Measurements from ENCODE around the gene PCYT2. TPM values are rescaled to one million over a fixed set of nuclear protein-coding genes. Genes with fewer than 3 reads are reported as not detected.

The PCYT2 gene
- total RNA-seq, 2 experiments from 2014 or later = 20.5 to 22.6 TPM

GRCh38 chr17:81870131-81870980 lies 40.8 kb downstream of the PCYT2 start:
- ChIA-PET CTCF (interaction anchor here (0.8 to 2.2 kb wide), 15 partner anchors 9 to 235 kb away, joined by 3 to 13 read pairs (median 4); partner anchors contain the start of genes CENPX, LRRC45 and PPP1R27), POLR2A (interaction anchor here (0.6 to 7.3 kb wide), 24 partner anchors 10 to 336 kb away, joined by 3 to 73 read pairs (median 5); partner anchors contain the start of genes ALYREF, ANAPC11, CCDC137 and DCXR)
- Mint-ChIP-seq H3K9me3 (no peaks in the 10 kb centered on the region), H3K4me3 (peak overlapping the region; percentile 88), H3K4me1 (ENCODE audit: low read depth) (peaks cover 41% of the 10 kb centered on the region), H3K27ac (peak overlapping the region; percentile 92), H3K36me3 (ENCODE audit: low read depth) (peaks cover 31% of the 10 kb centered on the region), H3K27me3 (no peaks in the 10 kb centered on the region)
- DNase-seq (peak; percentile 74), ATAC-seq (peak; percentile 27)
- intact Hi-C loops (cut with micrococcal nuclease) = no loop called here
- no peak for TF ChIP-seq CTCF (IDR thresholded peaks at IDR 0.05)

DNA sequence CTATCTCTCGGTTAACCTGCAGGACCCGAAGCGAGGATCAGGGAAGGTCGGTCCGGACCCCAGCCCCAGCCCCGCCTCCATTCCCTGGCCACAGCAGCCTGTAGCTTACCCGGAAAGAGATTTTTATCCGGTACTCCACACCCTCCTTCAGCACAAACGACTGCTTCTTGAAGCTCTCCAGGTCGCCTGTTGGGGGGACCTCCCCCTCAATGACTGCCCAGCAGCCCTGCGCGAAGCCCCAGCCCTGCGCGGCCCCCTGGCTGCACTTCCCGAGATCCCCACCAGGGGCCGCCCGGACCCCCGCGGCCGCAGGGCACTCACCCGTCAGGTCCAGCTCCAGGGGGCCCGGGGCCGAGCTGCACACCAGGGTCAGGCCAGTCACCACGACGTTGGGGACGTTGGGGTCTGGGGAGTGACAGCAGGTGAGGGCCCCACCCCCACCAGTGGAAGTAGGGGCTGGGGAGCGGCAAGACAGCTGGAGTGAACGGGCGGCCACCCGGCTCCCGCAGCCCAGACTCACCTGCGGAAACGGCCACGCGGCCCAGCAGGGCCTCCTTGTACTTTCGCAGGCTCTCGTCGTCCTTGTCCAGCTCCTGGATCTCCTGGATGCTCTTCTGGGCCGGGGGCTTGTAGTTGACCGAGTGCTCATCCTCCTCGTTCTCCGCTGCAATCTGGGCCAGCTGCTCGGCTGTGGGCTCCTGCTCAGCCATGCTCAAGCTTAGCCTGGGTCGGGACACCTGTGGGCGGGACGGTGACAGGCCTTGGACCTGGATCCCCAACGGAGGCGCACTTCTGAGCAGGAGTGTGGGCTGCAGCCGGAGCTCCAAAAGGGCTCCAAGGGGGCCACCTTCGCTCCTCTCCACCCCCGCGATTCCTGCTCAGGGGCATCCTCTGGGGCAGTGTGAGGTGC lies 41.7 kb downstream of the PCYT2 start:
- peak overlapping the region; percentile 92 for H3K27ac Mint-ChIP-seq

DNA sequence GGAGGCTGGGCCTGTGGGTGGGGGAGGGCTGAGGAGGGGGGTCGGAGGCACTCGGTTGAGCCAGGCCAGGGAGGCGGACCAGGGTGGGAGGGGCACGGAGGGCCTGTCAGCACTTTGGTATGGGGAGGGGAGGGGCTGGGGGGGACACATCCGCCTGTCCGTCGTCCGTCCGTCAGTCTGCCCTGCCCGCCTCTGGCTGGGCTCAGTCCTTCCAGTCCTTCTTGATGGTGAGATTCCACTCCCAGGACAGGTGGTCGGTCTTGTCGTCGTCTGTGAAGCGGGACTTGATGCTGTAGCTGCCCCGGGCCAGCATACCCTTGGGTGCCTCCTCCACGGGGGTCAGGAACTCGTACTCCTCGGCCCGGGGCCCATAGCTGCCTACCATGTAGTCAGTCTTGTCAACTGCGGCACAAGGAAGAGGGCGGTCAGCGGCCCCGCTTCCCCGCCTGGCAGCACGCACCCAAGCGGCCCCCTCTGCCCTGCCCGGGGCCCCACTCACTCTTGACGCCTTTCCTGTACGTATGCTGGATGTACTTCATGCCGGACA lies 42.5 kb downstream of the PCYT2 start:
- Mint-ChIP-seq H3K9me3 (no peaks in the 10 kb centered on the region), H3K27me3 (no peaks in the 10 kb centered on the region), H3K4me3 (peak overlapping the region; percentile 88), H3K4me1 (ENCODE audit: low read depth) (peaks cover 38% of the 10 kb centered on the region), H3K27ac (peak overlapping the region; percentile 67), H3K36me3 (ENCODE audit: low read depth) (peaks cover 40% of the 10 kb centered on the region)
- peak; percentile 38 for DNase-seq
- TF ChIP-seq CTCF (IDR thresholded peaks at IDR 0.05) = no peak
- intact Hi-C loops (cut with micrococcal nuclease) = no loop called here
- POLR2A ChIA-PET = interaction anchor here (1.0 to 7.3 kb wide), 9 partner anchors 8 to 202 kb away, joined by 3 to 73 read pairs (median 10); partner anchors contain the start of genes ALYREF, ANAPC11, CCDC137 and MCRIP1
- ATAC-seq = no peak
- CTCF ChIA-PET = interaction anchor here (0.9 to 2.2 kb wide), 12 partner anchors 9 to 236 kb away, joined by 3 to 13 read pairs (median 4); partner anchors contain the start of genes ARL16, CENPX, HGS and LRRC45

More for the DNA sequence above, 41.7 kb downstream of the PCYT2 start:
- peak; percentile 100 for TF ChIP-seq CTCF (IDR thresholded peaks at IDR 0.05)
- intact Hi-C loops (cut with micrococcal nuclease) = no loop called here
- no peaks in the 10 kb centered on the region for H3K9me3 Mint-ChIP-seq
- ATAC-seq = peak; percentile 19
- peak overlapping the region; percentile 88 for H3K4me3 Mint-ChIP-seq
- H3K36me3 Mint-ChIP-seq (ENCODE audit: low read depth) = peaks cover 34% of the 10 kb centered on the region
- no peaks in the 10 kb centered on the region for H3K27me3 Mint-ChIP-seq
- CTCF ChIA-PET = interaction anchor here (0.8 to 2.2 kb wide), 17 partner anchors 8 to 235 kb away, joined by 3 to 13 read pairs (median 4); partner anchors contain the start of genes ARL16, CENPX, HGS and LRRC45
- POLR2A ChIA-PET = interaction anchor here (0.7 to 7.3 kb wide), 19 partner anchors 9 to 336 kb away, joined by 3 to 73 read pairs (median 5); partner anchors contain the start of genes ALYREF, ANAPC11, CCDC137 and DCXR
- DNase-seq = peak; percentile 59
- peaks cover 40% of the 10 kb centered on the region for H3K4me1 Mint-ChIP-seq (ENCODE audit: low read depth)

DNA sequence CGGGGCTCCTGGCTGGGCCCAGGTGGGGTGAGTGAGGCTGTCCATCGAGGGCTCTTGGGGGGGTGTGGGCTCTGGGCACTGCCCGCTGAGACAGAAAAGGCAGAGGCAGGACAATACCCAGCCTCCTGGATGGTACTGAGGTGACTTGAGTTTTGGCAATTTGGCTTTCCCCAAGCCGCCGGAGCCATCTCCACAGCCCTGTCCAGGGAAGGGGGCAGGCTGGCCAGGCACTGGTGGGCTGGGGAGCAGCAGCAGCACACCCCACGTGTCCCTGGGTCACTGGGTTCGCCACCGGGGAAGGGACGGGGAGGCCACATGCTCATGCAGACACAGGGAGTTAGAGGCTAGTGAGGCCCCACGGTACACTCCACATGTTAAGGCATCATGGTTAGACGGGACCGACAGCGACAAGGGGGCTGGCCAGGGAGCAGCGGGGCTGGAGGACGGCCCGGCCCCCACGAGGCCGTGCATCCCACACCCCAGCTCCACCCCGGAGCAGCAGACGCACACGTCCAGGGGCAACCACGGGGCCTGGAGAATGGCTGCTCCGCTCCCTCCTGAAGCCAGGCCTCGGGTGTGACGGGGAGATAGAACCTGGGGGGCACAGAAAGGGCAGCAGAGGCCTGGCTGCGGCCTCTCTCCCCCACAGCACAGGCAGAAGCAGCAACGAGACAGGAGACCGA lies 43.1 kb downstream of the PCYT2 start:
- Mint-ChIP-seq H3K27me3 (no peaks in the 10 kb centered on the region), H3K4me3 (peak overlapping the region; percentile 45), H3K27ac (peak overlapping the region; percentile 83), H3K4me1 (ENCODE audit: low read depth) (peaks cover 39% of the 10 kb centered on the region), H3K36me3 (ENCODE audit: low read depth) (peaks cover 46% of the 10 kb centered on the region), H3K9me3 (no peaks in the 10 kb centered on the region)
- DNase-seq (peak; percentile 32), ATAC-seq (no peak)
- TF ChIP-seq CTCF (IDR thresholded peaks at IDR 0.05) = no peak
- ChIA-PET POLR2A (interaction anchor here (1.0 to 7.3 kb wide), 8 partner anchors 10 to 210 kb away, joined by 3 to 73 read pairs (median 4); partner anchors contain the start of gene MCRIP1), CTCF (interaction anchor here (1.0 kb wide), 2 partner anchors 99 to 162 kb away, joined by 3 read pairs; no protein-coding TSS in a partner anchor)
- intact Hi-C loops (cut with micrococcal nuclease) = no loop called here

All from activated CD8-positive, alpha-beta T cell treated with anti-CD3 and anti-CD28 coated beads for 36 hours (primary cell).